GM18505 (cell line): ENCODE results near the gene NUDT1.

Source experiments
- ATAC-seq: cut with Tn5 transposase; IDR thresholded peaks from one replicate; pipeline ENCODE4 v1.9.1; 2021; ENCODE audit not compliant: unreplicated experiment
- POLR2A ChIP-seq: IDR thresholded peaks from 4 replicates; pipeline ENCODE4 v1.6.1; 2011; ENCODE audit warnings: borderline replicate concordance; ENCODE audit not compliant: insufficient read depth, insufficient read length; ENCODE audit errors: extremely low read depth

NUDT1 gene

DNA sequence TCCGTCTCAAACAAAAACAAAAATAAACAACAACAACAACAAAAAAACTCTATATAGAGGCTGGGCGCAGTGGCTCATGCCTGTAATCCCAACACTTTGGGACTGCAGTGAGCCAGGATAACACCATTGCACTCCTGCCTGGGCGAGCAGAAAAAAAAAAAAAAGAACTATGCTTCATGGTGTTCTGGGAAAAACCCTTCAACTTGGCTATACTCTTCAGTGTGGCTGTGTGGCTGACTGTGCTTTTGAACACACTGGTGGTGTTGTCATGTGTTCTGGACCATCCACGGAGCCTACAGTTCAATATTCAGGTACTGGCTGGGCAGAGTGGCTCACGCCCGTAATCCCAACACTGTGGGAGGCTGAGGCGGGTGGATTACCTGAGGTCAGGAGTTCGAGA is 45.7 kb downstream of the NUDT1 start:
- no peak for ATAC-seq
- peak; percentile 3 for TF ChIP-seq POLR2A

DNA sequence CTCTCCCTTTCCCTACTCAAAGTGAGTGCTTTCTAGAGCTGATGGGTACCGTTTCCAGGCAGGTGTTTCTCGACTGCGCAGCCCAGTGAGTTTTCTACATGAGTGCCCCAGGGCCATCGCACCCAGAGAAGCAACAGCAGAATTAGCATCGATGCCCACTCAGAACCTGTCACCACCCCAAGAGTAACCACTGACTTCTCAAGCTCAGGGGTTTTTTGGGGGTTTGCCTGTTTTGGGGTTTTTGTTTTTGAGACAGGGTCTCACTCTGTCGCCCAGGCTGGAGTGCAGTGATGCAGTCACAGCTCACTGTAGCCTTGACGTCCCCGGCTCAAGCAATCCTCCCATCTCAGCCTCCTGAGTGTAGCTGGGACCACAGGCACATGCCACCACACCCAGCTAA is 46.5 kb downstream of the NUDT1 start:
- ATAC-seq, result peak; percentile 76
- TF ChIP-seq POLR2A, result peak; percentile 13

DNA sequence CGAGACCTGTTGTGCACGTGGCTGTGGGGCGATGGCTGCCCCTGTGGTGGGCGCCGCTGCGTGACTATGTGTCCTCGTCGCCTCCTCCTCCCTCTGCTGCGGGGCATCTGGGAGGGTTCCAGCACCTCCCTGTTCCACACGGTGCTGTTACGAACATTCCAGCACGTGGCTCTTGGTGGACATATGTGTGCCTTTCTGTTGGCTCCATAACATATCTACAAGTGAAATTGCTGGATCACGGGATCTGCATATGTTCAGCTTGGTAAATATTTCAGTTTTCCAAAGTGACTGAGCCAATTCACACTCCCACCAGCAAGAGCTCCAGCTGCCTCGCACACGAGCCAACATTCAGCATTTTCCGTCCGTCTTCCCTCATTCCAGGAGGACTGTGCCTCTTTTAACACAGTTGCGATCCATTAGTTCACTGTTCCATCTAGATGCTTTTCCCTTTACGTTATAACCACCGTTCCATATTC is 47.1 kb downstream of the NUDT1 start:
- TF ChIP-seq POLR2A, result no peak
- ATAC-seq, result no peak

- TF ChIP-seq POLR2A, result no peak
- no peak for ATAC-seq
These were observed 47.6 kb downstream of the NUDT1 start for GRCh38 chr7:2289621-2290020.

GRCh38 chr7:2290877-2291276 is 48.9 kb downstream of the NUDT1 start:
- TF ChIP-seq POLR2A, result no peak
- ATAC-seq, result no peak

DNA sequence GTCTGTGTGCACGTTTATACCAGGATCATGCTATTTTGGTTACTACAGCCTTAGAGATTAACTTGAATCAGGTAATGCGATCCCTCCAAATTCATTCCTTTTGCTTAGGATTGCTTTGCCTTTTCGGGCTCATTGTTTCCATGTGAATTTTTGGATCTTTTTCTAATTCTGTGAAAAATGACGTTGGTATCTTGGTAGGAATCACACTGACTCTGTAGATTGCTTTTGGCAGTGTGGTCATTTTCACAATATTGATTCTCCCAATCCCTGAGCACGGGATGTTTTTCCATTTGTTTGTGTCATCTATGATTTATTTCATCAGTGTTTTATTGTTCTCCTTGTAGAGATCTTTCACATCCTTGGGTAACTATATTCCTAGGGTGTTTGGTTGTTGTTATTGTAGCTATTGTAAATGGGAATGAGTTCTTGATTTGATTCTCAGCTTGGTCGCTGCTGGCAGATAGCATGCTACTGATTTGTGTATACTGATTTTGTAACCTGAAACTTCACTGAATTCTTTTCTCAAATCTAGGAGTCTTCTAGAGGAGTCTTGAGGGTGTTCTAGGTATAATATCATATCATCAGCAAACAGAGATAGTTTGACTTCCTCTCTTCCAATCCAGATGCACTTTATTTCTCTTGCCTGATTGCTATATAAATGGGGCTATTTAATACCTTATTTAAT is 54.1 kb downstream of the NUDT1 start:
- TF ChIP-seq POLR2A, result no peak
- no peak for ATAC-seq

DNA sequence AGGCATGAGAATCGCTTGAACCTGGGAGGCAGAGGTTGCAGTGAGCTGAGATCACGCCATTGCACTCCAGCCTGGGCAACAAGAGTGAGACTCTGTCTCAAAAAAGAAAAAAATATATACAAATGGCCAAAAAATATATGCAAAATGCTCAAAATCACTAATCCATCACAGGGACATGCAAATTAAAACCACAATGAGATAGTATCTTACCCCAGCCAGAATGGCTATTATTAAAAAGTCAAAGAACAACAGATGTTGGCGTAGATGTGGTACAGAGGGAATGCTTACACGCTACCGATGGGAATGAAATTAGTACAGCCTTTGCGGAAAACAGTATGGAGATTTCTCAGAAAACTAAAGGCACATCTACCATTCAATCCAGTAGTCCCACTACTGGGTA is 54.8 kb downstream of the NUDT1 start:
- TF ChIP-seq POLR2A, result no peak
- ATAC-seq, result no peak

- peak; percentile 43 for TF ChIP-seq POLR2A
- ATAC-seq, result peak; percentile 53
These were observed 57.3 kb downstream of the NUDT1 start for GRCh38 chr7:2299131-2299829.

DNA sequence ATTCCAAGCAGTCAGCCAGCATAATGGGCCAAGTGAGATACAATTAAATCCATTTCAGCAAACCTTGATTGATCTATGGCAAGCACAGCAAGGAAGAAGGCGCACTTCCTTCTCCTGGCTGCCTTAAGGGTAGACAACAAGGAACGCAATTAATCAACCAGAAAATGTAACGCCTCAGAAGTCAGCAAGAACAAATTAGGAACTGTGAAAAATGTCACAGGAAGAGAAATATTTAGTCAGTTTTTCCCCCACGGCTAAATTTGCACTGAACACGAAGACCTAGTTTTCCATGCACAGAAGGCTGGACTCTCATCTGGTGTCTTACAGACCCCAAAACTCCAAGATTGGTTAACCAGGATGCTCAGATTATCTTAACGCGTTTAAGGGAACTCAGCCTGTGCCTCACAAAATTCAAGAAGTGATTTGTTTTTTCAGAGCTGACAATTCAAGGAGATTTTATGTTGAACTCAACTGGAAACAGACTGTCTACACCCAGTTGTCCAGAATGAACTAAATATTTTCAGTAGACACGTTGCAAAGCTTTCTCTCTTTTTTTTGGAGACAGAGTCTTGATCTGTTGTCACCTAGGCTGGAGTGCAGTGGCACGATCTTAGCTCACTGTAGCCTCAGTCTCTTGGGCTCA is 58.0 kb downstream of the NUDT1 start:
- TF ChIP-seq POLR2A, result no peak
- ATAC-seq, result no peak
